GM19099 (cell line): ENCODE data around the gene WDR37.

ENCODE experiments used
- POLR2A ChIP-seq: IDR thresholded peaks from 3 replicates; pipeline ENCODE4 v1.6.1; 2011; ENCODE audit warnings: low read depth; ENCODE audit not compliant: insufficient read length; ENCODE audit errors: extremely low read depth

WDR37 gene

GRCh38 chr10:1085258-1085657, 29.1 kb downstream of the WDR37 start:
- no peak for TF ChIP-seq POLR2A

- TF ChIP-seq POLR2A, result no peak
Observed at GRCh38 chr10:1086787-1087186, 30.6 kb downstream of the WDR37 start.

- no peak for TF ChIP-seq POLR2A
Observed at GRCh38 chr10:1089017-1089689, 33.0 kb downstream of the WDR37 start.

- no peak for TF ChIP-seq POLR2A
Observed at GRCh38 chr10:1090696-1091095, 34.5 kb downstream of the WDR37 start.

GRCh38 chr10:1093696-1094095, 37.5 kb downstream of the WDR37 start:
- no peak for TF ChIP-seq POLR2A

- TF ChIP-seq POLR2A, result no peak
Observed at GRCh38 chr10:1094112-1095057, 38.2 kb downstream of the WDR37 start.

GRCh38 chr10:1095498-1095897, 39.3 kb downstream of the WDR37 start:
- no peak for TF ChIP-seq POLR2A

- TF ChIP-seq POLR2A, result no peak
Observed at GRCh38 chr10:1096287-1096889, 40.2 kb downstream of the WDR37 start.

- no peak for TF ChIP-seq POLR2A
Observed at GRCh38 chr10:1097436-1097835, 41.3 kb downstream of the WDR37 start.

- no peak for TF ChIP-seq POLR2A
Observed at GRCh38 chr10:1100143-1100542, 44.0 kb downstream of the WDR37 start.

GRCh38 chr10:1100691-1101368, 44.6 kb downstream of the WDR37 start:
- no peak for TF ChIP-seq POLR2A

GRCh38 chr10:1101946-1102345, 45.8 kb downstream of the WDR37 start:
- no peak for TF ChIP-seq POLR2A

- no peak for TF ChIP-seq POLR2A
Observed at GRCh38 chr10:1102416-1102815, 46.2 kb downstream of the WDR37 start.

GRCh38 chr10:1102831-1103230, 46.6 kb downstream of the WDR37 start:
- TF ChIP-seq POLR2A, result no peak

GRCh38 chr10:1103551-1103950, 47.4 kb downstream of the WDR37 start:
- TF ChIP-seq POLR2A, result no peak
